OCI-LY1 (cell line): ENCODE data around the gene SLC6A18.

Experiments used
- CTCF ChIP-seq: fragments of 200-600 bp; sonication (generic), shearing (Covaris generic); IDR thresholded peaks from 2 replicates; pipeline ENCODE4 v1.5.1; 2017; ENCODE audit warnings: mild to moderate bottlenecking, antibody characterized with exemption, low read length, moderate library complexity, mixed read lengths
- EZH2 ChIP-seq: fragments of 200-600 bp; sonication (generic), shearing (Covaris generic); IDR thresholded peaks from 2 replicates; pipeline ENCODE4 v1.8.0; 2017; ENCODE audit warnings: borderline replicate concordance, mixed run types, mild to moderate bottlenecking, antibody characterized with exemption, low read length, moderate library complexity, mixed read lengths

- TF ChIP-seq EZH2 (no peak), CTCF (no peak)
These were observed 2.4 kb upstream of the SLC6A18 start for GRCh38 chr5:1222621-1223277.
